BLaER1 (cell line): ENCODE data around the gene ENO1.
"Not testable (repeated sequence)": the region's sequence is repeated elsewhere in the genome, so short reads cannot be mapped to it uniquely, and the experiment has no call there.

Source experiments
- H3K27ac ChIP-seq: shearing (Covaris generic); formaldehyde crosslinking; 2 replicates; pipeline ENCODE4 v1.8.1; 2022
- H3K27me3 ChIP-seq: shearing (Covaris generic); formaldehyde crosslinking; 2 replicates; pipeline ENCODE4 v1.8.1; 2022
- H3K36me3 ChIP-seq: shearing (Covaris generic); formaldehyde crosslinking; 2 replicates; pipeline ENCODE4 v1.8.1; 2022
- H3K4me1 ChIP-seq: shearing (Covaris generic); formaldehyde crosslinking; 2 replicates; pipeline ENCODE4 v1.8.1; 2022
- H3K4me2 ChIP-seq: shearing (Covaris generic); formaldehyde crosslinking; 2 replicates; pipeline ENCODE4 v1.8.1; 2022
- H3K4me3 ChIP-seq: shearing (Covaris generic); formaldehyde crosslinking; 2 replicates; pipeline ENCODE4 v1.8.1; 2022
- H3K9ac ChIP-seq: shearing (Covaris generic); formaldehyde crosslinking; 2 replicates; pipeline ENCODE4 v1.8.1; 2022
- H3K9me3 ChIP-seq: shearing (Covaris generic); formaldehyde crosslinking; 2 replicates; pipeline ENCODE4 v1.8.1; 2022
- H4K20me1 ChIP-seq: shearing (Covaris generic); formaldehyde crosslinking; 2 replicates; pipeline ENCODE4 v1.8.1; 2022
- Cebpa-rat ChIP-seq: shearing (Covaris generic); IDR thresholded peaks from 2 replicates; pipeline ENCODE4 v1.8.1; 2022

The ENO1 gene

GRCh38 chr1:8910914-8911313, 32.4 kb upstream of the ENO1 start:
- Histone ChIP-seq H3K9ac (no peak overlapping the region), H3K9me3 (peaks cover 15% of the 10 kb centered on the region), H3K27me3 (no peaks in the 10 kb centered on the region), H3K4me2 (no peak overlapping the region), H3K4me1 (peaks cover 21% of the 10 kb centered on the region), H3K36me3 (no peaks in the 10 kb centered on the region), H4K20me1 (no peaks in the 10 kb centered on the region), H3K4me3 (no peak overlapping the region), H3K27ac (no peak overlapping the region)
- no peak for TF ChIP-seq Cebpa-rat

- no peaks in the 10 kb centered on the region for H4K20me1 ChIP-seq
- H3K4me3 ChIP-seq, result no peak overlapping the region
- no peaks in the 10 kb centered on the region for H3K36me3 ChIP-seq
- no peak overlapping the region for H3K27ac ChIP-seq
- no peak for TF ChIP-seq Cebpa-rat
- no peak overlapping the region for H3K4me2 ChIP-seq
- peaks cover 15% of the 10 kb centered on the region for H3K4me1 ChIP-seq
- peaks cover 15% of the 10 kb centered on the region for H3K9me3 ChIP-seq
- no peaks in the 10 kb centered on the region for H3K27me3 ChIP-seq
- no peak overlapping the region for H3K9ac ChIP-seq
These were observed 31.8 kb upstream of the ENO1 start for GRCh38 chr1:8910331-8910730.

- TF ChIP-seq Cebpa-rat, result no peak
- peaks cover 7% of the 10 kb centered on the region; the same call in 1 of the 2 replicates for H3K4me1 ChIP-seq
These were observed 30.1 kb upstream of the ENO1 start for GRCh38 chr1:8908388-8909151.

GRCh38 chr1:8905582-8906191, 27.2 kb upstream of the ENO1 start:
- Histone ChIP-seq H3K4me1 (peaks cover 7% of the 10 kb centered on the region; the same call in 1 of the 2 replicates), H3K36me3 (no peaks in the 10 kb centered on the region), H3K27ac (no peak overlapping the region), H3K9me3 (peaks cover under 1% of the 10 kb centered on the region; the same call in 1 of the 2 replicates), H3K27me3 (no peaks in the 10 kb centered on the region), H3K4me2 (no peak overlapping the region), H3K9ac (no peak overlapping the region), H4K20me1 (no peaks in the 10 kb centered on the region), H3K4me3 (no peak overlapping the region)
- TF ChIP-seq Cebpa-rat, result no peak

More at GRCh38 chr1:8908388-8909151, 30.1 kb upstream of the ENO1 start:
- Histone ChIP-seq H3K36me3 (no peaks in the 10 kb centered on the region), H4K20me1 (no peaks in the 10 kb centered on the region), H3K27me3 (no peaks in the 10 kb centered on the region), H3K4me3 (no peak overlapping the region), H3K9ac (no peak overlapping the region), H3K9me3 (peaks cover 15% of the 10 kb centered on the region), H3K27ac (no peak overlapping the region), H3K4me2 (no peak overlapping the region)

GRCh38 chr1:8903908-8904650, 25.6 kb upstream of the ENO1 start:
- H4K20me1 ChIP-seq, result no peaks in the 10 kb centered on the region
- H3K36me3 ChIP-seq, result no peaks in the 10 kb centered on the region
- TF ChIP-seq Cebpa-rat, result no peak
- H3K4me3 ChIP-seq, result no peak overlapping the region
- H3K4me2 ChIP-seq, result no peak overlapping the region
- H3K9me3 ChIP-seq, result peaks cover 3% of the 10 kb centered on the region
- no peaks in the 10 kb centered on the region for H3K27me3 ChIP-seq
- no peak overlapping the region for H3K27ac ChIP-seq
- peaks cover 7% of the 10 kb centered on the region; the same call in 1 of the 2 replicates for H3K4me1 ChIP-seq
- H3K9ac ChIP-seq, result no peak overlapping the region

GRCh38 chr1:8903410-8903809, 24.9 kb upstream of the ENO1 start:
- Histone ChIP-seq H3K27ac (no peak overlapping the region), H4K20me1 (no peaks in the 10 kb centered on the region), H3K27me3 (no peaks in the 10 kb centered on the region), H3K9ac (no peak overlapping the region), H3K4me1 (peaks cover 7% of the 10 kb centered on the region; the same call in 1 of the 2 replicates), H3K4me3 (no peak overlapping the region), H3K4me2 (no peak overlapping the region), H3K36me3 (no peaks in the 10 kb centered on the region), H3K9me3 (peaks cover 8% of the 10 kb centered on the region)
- TF ChIP-seq Cebpa-rat, result no peak

GRCh38 chr1:8902765-8903164, 24.3 kb upstream of the ENO1 start:
- TF ChIP-seq Cebpa-rat, result no peak
- Histone ChIP-seq H3K36me3 (no peaks in the 10 kb centered on the region), H3K4me3 (no peak overlapping the region), H3K27me3 (no peaks in the 10 kb centered on the region), H3K9me3 (peaks cover 13% of the 10 kb centered on the region), H3K9ac (no peak overlapping the region), H3K4me1 (peaks cover 7% of the 10 kb centered on the region; the same call in 1 of the 2 replicates), H3K27ac (no peak overlapping the region), H3K4me2 (no peak overlapping the region), H4K20me1 (no peaks in the 10 kb centered on the region)

- H3K27ac ChIP-seq, result not testable (repeated sequence)
- H3K9me3 ChIP-seq, result peaks cover 13% of the 10 kb centered on the region
These were observed 22.2 kb upstream of the ENO1 start for GRCh38 chr1:8900684-8901083.

GRCh38 chr1:8899046-8899445, 20.6 kb upstream of the ENO1 start:
- Histone ChIP-seq H3K9ac (no peak overlapping the region), H4K20me1 (no peaks in the 10 kb centered on the region), H3K36me3 (no peaks in the 10 kb centered on the region), H3K27me3 (no peaks in the 10 kb centered on the region), H3K4me1 (peaks cover 3% of the 10 kb centered on the region; the same call in 1 of the 2 replicates), H3K4me2 (no peak overlapping the region), H3K4me3 (no peak overlapping the region), H3K27ac (no peak overlapping the region), H3K9me3 (peaks cover 13% of the 10 kb centered on the region)
- TF ChIP-seq Cebpa-rat, result no peak

More at GRCh38 chr1:8900684-8901083, 22.2 kb upstream of the ENO1 start:
- not testable (repeated sequence) for H3K4me2 ChIP-seq, H3K36me3 ChIP-seq, H3K4me3 ChIP-seq, H4K20me1 ChIP-seq, H3K4me1 ChIP-seq, H3K27me3 ChIP-seq, H3K9ac ChIP-seq

- H3K4me1 ChIP-seq, H3K4me2 ChIP-seq, H3K36me3 ChIP-seq, H3K27ac ChIP-seq, H3K4me3 ChIP-seq, H4K20me1 ChIP-seq, H3K9ac ChIP-seq, H3K27me3 ChIP-seq: not testable (repeated sequence)
- peaks cover 13% of the 10 kb centered on the region for H3K9me3 ChIP-seq
These were observed 19.9 kb upstream of the ENO1 start for GRCh38 chr1:8898418-8898817.

- H3K27me3 ChIP-seq, H3K4me3 ChIP-seq, H3K9ac ChIP-seq, H3K27ac ChIP-seq, H4K20me1 ChIP-seq, H3K36me3 ChIP-seq, H3K4me2 ChIP-seq, H3K4me1 ChIP-seq: not testable (repeated sequence)
- H3K9me3 ChIP-seq, result peaks cover 13% of the 10 kb centered on the region
These were observed 19.0 kb upstream of the ENO1 start for GRCh38 chr1:8897505-8897904.

GRCh38 chr1:8896775-8897174, 18.3 kb upstream of the ENO1 start:
- H3K27ac ChIP-seq, H3K4me3 ChIP-seq, H3K4me1 ChIP-seq, H3K4me2 ChIP-seq, H3K36me3 ChIP-seq, H3K27me3 ChIP-seq, H3K9ac ChIP-seq, H4K20me1 ChIP-seq: not testable (repeated sequence)
- peaks cover 13% of the 10 kb centered on the region for H3K9me3 ChIP-seq
